Esophagus muscularis mucosa (tissue), 4 donors: ENCODE data around the gene TOM1L2. TPM values are rescaled to one million over a fixed set of nuclear protein-coding genes. Genes with fewer than 3 reads are reported as not detected.

ENCODE experiments used
- DNase-seq: peaks from one replicate; pipeline ENCODE4 v3.0.0-alpha.2; 2017; ENCODE audit errors: extremely low spot score
- H3K27ac ChIP-seq, 4 donors: fragments of 200-600 bp; sonication (generic); replicated peaks in 1 of 4; 1 replicate in 3 of 4; 2 replicates in 1 of 4; pipeline ENCODE4 v1.5.1; 2016 to 2019; ENCODE audit warnings: mild to moderate bottlenecking in 1 of 4
- H3K27me3 ChIP-seq, 4 donors: fragments of 200-600 bp; sonication (generic); one replicate each; pipeline versions ENCODE4 v1.5.1 to v1.6.0; 2016 to 2019
- H3K36me3 ChIP-seq, 4 donors: fragments of 200-600 bp; sonication (generic); one replicate each; pipeline ENCODE4 v1.5.1; 2016 to 2019
- H3K4me1 ChIP-seq, 4 donors: fragments of 200-600 bp; sonication (generic); one replicate each; pipeline ENCODE4 v1.5.1; 2016 to 2019
- H3K4me3 ChIP-seq, 4 donors: fragments of 200-600 bp; sonication (generic); 1 replicate in 2 of 4; 2 replicates in 2 of 4; pipeline ENCODE4 v1.5.1; 2016 to 2019; ENCODE audit warnings: mild to moderate bottlenecking in 4 of 4, moderate library complexity in 1 of 4
- H3K9me3 ChIP-seq, 4 donors: fragments of 200-600 bp; sonication (generic); 1 replicate in 3 of 4; 2 replicates in 1 of 4; pipeline ENCODE4 v1.5.1; 2016 to 2019
- EP300 ChIP-seq: sonication (generic); formaldehyde crosslinking; IDR thresholded peaks from one replicate; pipeline ENCODE4 v1.6.1; 2017; ENCODE audit warnings: antibody characterized with exemption
- POLR2A ChIP-seq: fragments of 450-650 bp; IDR thresholded peaks from one replicate; pipeline ENCODE4 v1.6.1; 2017; ENCODE audit warnings: antibody characterized with exemption, moderate library complexity, mild to moderate bottlenecking, low read depth
- POLR2AphosphoS5 ChIP-seq, 2 donors: sonication (generic); formaldehyde crosslinking; IDR thresholded peaks; one replicate each; pipeline ENCODE4 v1.6.1; 2017; ENCODE audit warnings: antibody characterized with exemption in 2 of 2
- WGBS: methylation state at CpG from one replicate; pipeline ENCODE4 v1.1.5; 2018; 5-methylcytosine and 5-hydroxymethylcytosine counted together
- intact Hi-C: fragments of 100-400 bp; cut with DNase I; formaldehyde crosslinking; loops from one replicate; pipeline ENCODE4 v1.15.1; 2023
- total RNA-seq, 4 donors: library from RNA; depleted of rRNA; stranded (reverse); fragments of >200 nt; gene quantifications; one replicate each; pipeline versions ENCODE4 v1.1.0 to v1.2.1, GENCODE V29; 2016
- TF ChIP-seq, protein P1 (sequence below), 3 experiments: fragments of 200-600 bp in 2 of 3; fragments of 450-650 bp in 1 of 3; sonication (generic) in 2 of 3; IDR thresholded peaks; one replicate each; pipeline ENCODE4 v1.5.1; 2017 to 2019; ENCODE audit warnings: antibody characterized with exemption in 3 of 3, mild to moderate bottlenecking in 2 of 3, moderate library complexity in 1 of 3

TOM1L2 gene
- total RNA-seq, 4 donors from 2014 or later = 64.4 to 96.9 (median 75.0) TPM

GRCh38 chr17:17842111-17842876 lies 129.9 kb downstream of the TOM1L2 start:
- no peaks in the 10 kb centered on the region for H3K27me3 ChIP-seq
- H3K9me3 ChIP-seq = no peaks in the 10 kb centered on the region
- WGBS = 63% methylated on average over 4 of the region's 9 CpGs
- intact Hi-C loops = no loop called here
- no peak overlapping the region for H3K4me3 ChIP-seq
- DNase-seq = no peak
- H3K27ac ChIP-seq = peak overlapping the region; percentile 37 to 100 (median 97)
- H3K36me3 ChIP-seq = peaks cover 0 to 22% (median 15%) of the 10 kb centered on the region in 4 donors
- TF ChIP-seq EP300 = no peak
- no peak for TF ChIP-seq POLR2AphosphoS5 (IDR thresholded peaks at IDR 0.05)
- TF ChIP-seq, protein P1, sequence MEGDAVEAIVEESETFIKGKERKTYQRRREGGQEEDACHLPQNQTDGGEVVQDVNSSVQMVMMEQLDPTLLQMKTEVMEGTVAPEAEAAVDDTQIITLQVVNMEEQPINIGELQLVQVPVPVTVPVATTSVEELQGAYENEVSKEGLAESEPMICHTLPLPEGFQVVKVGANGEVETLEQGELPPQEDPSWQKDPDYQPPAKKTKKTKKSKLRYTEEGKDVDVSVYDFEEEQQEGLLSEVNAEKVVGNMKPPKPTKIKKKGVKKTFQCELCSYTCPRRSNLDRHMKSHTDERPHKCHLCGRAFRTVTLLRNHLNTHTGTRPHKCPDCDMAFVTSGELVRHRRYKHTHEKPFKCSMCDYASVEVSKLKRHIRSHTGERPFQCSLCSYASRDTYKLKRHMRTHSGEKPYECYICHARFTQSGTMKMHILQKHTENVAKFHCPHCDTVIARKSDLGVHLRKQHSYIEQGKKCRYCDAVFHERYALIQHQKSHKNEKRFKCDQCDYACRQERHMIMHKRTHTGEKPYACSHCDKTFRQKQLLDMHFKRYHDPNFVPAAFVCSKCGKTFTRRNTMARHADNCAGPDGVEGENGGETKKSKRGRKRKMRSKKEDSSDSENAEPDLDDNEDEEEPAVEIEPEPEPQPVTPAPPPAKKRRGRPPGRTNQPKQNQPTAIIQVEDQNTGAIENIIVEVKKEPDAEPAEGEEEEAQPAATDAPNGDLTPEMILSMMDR (IDR thresholded peaks at IDR 0.05) = no peak
- no peak for TF ChIP-seq POLR2A
- peaks cover 44 to 51% (median 50%) of the 10 kb centered on the region in 4 donors for H3K4me1 ChIP-seq

- Histone ChIP-seq H3K4me1 (peaks cover 50 to 56% (median 56%) of the 10 kb centered on the region in 4 donors), H3K36me3 (peaks cover 0 to 15% (median 8%) of the 10 kb centered on the region in 4 donors), H3K27me3 (no peaks in the 10 kb centered on the region), H3K4me3 (no peak overlapping the region), H3K27ac (peak overlapping the region; percentile 95 to 100 (median 99)), H3K9me3 (no peaks in the 10 kb centered on the region)
- no CpG with 5 or more reads among the region's 1 CpG for WGBS
- TF ChIP-seq POLR2AphosphoS5 (IDR thresholded peaks at IDR 0.05) (no peak), EP300 (no peak), POLR2A (no peak)
- TF ChIP-seq, protein P1 (IDR thresholded peaks at IDR 0.05) = no peak
- intact Hi-C loops = no loop called here
- DNase-seq = no peak
These were observed 130.6 kb downstream of the TOM1L2 start for GRCh38 chr17:17841601-17842025.

GRCh38 chr17:17840751-17841591 lies 131.2 kb downstream of the TOM1L2 start:
- Histone ChIP-seq H3K36me3 (peaks cover 0 to 9% (median 2%) of the 10 kb centered on the region in 4 donors), H3K27me3 (no peaks in the 10 kb centered on the region), H3K4me3 (peak overlapping the region; percentile 59 to 70 (median 64)), H3K9me3 (no peaks in the 10 kb centered on the region), H3K27ac (peak overlapping the region; percentile 95 to 100 (median 99)), H3K4me1 (peaks cover 50 to 59% (median 57%) of the 10 kb centered on the region in 4 donors)
- TF ChIP-seq POLR2A = no peak
- TF ChIP-seq EP300 = no peak
- no peak for TF ChIP-seq POLR2AphosphoS5 (IDR thresholded peaks at IDR 0.05)
- TF ChIP-seq, protein P1 (IDR thresholded peaks at IDR 0.05) = no peak
- whole genome bisulfite sequencing = 59% methylated on average over 5 of the region's 7 CpGs
- DNase-seq = no peak
- intact Hi-C loops = no loop called here

DNA sequence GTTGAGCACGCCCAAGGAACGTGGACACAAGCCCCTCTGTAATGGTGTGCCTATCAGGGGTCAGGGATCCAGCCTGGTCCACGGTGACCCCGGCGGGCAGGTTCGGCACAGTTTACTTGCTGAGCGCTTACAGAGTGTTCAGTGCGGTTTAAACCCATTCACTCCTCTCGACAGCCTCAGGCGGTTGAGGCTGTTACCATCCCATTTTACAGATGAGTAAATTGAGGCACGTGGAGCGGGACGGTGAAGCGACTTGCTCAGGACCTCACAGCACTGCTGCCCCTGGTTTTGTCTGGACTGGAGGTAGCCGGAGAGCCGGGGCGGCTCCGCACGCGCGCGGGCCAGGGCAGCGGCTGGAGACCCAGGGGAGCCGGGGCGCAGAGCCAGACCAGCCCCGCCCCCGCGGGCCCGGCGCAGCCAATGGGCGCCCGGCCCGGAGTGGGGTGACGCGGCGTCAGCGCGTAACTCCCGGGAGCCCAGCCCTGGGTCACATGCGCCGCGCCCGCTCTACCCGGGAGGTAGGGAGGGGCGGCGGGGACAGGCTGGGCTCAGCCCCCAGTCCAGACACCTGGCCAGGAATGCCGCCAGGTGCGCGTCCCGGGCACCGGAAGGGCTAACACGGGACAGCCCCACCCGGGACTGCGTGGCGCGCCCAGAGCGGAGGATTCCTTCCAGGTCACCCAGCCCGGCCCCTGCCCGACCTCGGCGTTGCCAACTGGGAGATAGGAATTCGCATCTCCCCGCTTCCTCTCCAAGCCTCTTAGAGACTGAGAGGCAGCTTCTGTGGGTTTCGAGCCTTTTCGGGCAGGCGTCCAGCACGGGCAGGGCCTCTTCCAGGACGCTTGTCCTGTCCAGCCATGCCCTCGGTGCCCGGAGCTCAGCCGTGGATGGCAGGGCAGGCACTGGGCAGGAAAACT lies 132.2 kb downstream of the TOM1L2 start:
- no peaks in the 10 kb centered on the region for H3K36me3 ChIP-seq
- H3K27me3 ChIP-seq = no peaks in the 10 kb centered on the region
- peak overlapping the region; percentile 59 to 70 (median 64) for H3K4me3 ChIP-seq
- TF ChIP-seq EP300 (no peak), POLR2A (peak; percentile 38), POLR2AphosphoS5 (IDR thresholded peaks at IDR 0.05) (peak; percentile 91 to 96)
- H3K27ac ChIP-seq = peak overlapping the region; percentile 95 to 100 (median 99)
- intact Hi-C loops = no loop called here
- 6% methylated on average over 6 of the region's 71 CpGs for WGBS
- peaks cover 59 to 68% (median 66%) of the 10 kb centered on the region in 4 donors for H3K4me1 ChIP-seq
- DNase-seq = no peak
- H3K9me3 ChIP-seq = no peaks in the 10 kb centered on the region
